Kidney (tissue), 14 donors: Measurements from ENCODE around the gene CSNK1G1. TPM values are rescaled to one million over a fixed set of nuclear protein-coding genes. Genes with fewer than 3 reads are reported as not detected.

Experiments used
- DNase-seq, 5 donors: peaks; one replicate each; pipeline ENCODE4 v3.0.0-alpha.2; 2013 to 2020
- FAIRE-seq: peaks from 2 replicates; lab custom pipeline; 2012; peaks lifted over from hg19 to GRCh38; lab: Jason Lieb, UNC
- H3K27ac ChIP-seq, 2 donors: one replicate each; pipeline ENCODE4 v1.7.0; 2013; ENCODE audit warnings: low read depth in 2 of 2, low read length in 2 of 2, inconsistent platforms in 1 of 2
- H3K27me3 ChIP-seq: one replicate; pipeline ENCODE4 v1.7.1; 2013; ENCODE audit warnings: low read length, inconsistent platforms; ENCODE audit not compliant: control insufficient read depth, insufficient read depth
- H3K36me3 ChIP-seq, 3 donors: one replicate each; pipeline versions ENCODE4 v1.7.0 to v1.7.1; 2013; ENCODE audit warnings: low read length in 3 of 3, control low read depth in 1 of 3, inconsistent platforms in 1 of 3; ENCODE audit not compliant: insufficient read depth in 3 of 3, control insufficient read depth in 2 of 3
- H3K4me1 ChIP-seq, 3 donors: one replicate each; pipeline versions ENCODE4 v1.7.0 to v1.7.1; 2013; ENCODE audit warnings: low read length in 3 of 3, inconsistent platforms in 1 of 3, low read depth in 1 of 3; ENCODE audit not compliant: control insufficient read depth in 2 of 3, insufficient read depth in 2 of 3
- H3K4me3 ChIP-seq, 3 donors: one replicate each; pipeline versions ENCODE4 v1.7.0 to v1.8.1; 2013; ENCODE audit warnings: low read length in 3 of 3, control low read depth in 1 of 3, inconsistent platforms in 1 of 3
- H3K9ac ChIP-seq, 3 donors: one replicate each; pipeline versions ENCODE4 v1.7.0 to v1.7.1; 2013; ENCODE audit warnings: low read length in 3 of 3, control low read depth in 1 of 3, inconsistent platforms in 1 of 3
- H3K9me3 ChIP-seq, 3 donors: one replicate each; pipeline versions ENCODE4 v1.7.0 to v1.7.1; 2013; ENCODE audit warnings: low read length in 3 of 3, control low read depth in 1 of 3, inconsistent platforms in 1 of 3; ENCODE audit not compliant: control insufficient read depth in 2 of 3, insufficient read depth in 1 of 3
- intact Hi-C: fragments of 100-400 bp; cut with DNase I; formaldehyde crosslinking; loops from one replicate; pipeline ENCODE4 v1.11.1; 2022
- polyA plus RNA-seq: library from polyadenylated mRNA; stranded (reverse); fragments of 350-450 nt; fragmentation: Illumina TruSeq; extraction: RNeasy Lipid Tissue Mini Kit (QIAGEN cat#74804); gene quantifications from one replicate; pipeline ENCODE4 v1.2.3, GENCODE V29; 2014; ENCODE audit warnings: low read depth, low replicate concordance; ENCODE audit not compliant: insufficient read depth
- total RNA-seq: library from RNA; stranded (reverse); fragmentation: NEBNext Ultra II Directional; extraction: Animal tissue kit (Norgen Biotek cat#: 25700); gene quantifications from one replicate; pipeline ENCODE4 v1.2.1, GENCODE V29; 2021
- TF ChIP-seq, protein P1 (sequence below): IDR thresholded peaks from 3 replicates; pipeline ENCODE4 v1.5.1; 2012; ENCODE audit warnings: mild to moderate bottlenecking, moderate library complexity, borderline replicate concordance; ENCODE audit not compliant: insufficient read depth; ENCODE audit errors: extremely low read depth
- donor health status: control.
- donor health status: control.
- donor health status: control.
- donor health status: control.
- donor health status: control.
- donor health status: DM: yes; HTN: yes; CAD: no.
- donor health status: Normal renal cell carcinoma (clear cell type).

Gene CSNK1G1
- total and polyA plus RNA-seq, 2 donors from 2014 or later = 5.0 to 25.8 TPM

GRCh38 chr15:64152507-64153387, 203.2 kb downstream of the CSNK1G1 start:
- H3K9ac ChIP-seq = no peak overlapping the region

GRCh38 chr15:64151727-64152506, 204.1 kb downstream of the CSNK1G1 start, which contains the start of gene SNX22:
TSS of gene SNX22 (plus strand) at chr15:64151731. CDS start at chr15:64151776, 45 bp downstream.
- H3K27ac ChIP-seq = no peak within 1 kb of the TSS
- no peak within 1 kb of the TSS for H3K9ac ChIP-seq
- H3K4me3 ChIP-seq = peak within 1 kb of the TSS; percentile 33 to 39 (median 38)
- H3K9me3 ChIP-seq = no peaks in the 10 kb centered on the region
- H3K36me3 ChIP-seq = peaks cover 0 to 16% (median 15%) of the 10 kb centered on the region in 3 donors
- FAIRE-seq (no peak), DNase-seq (peak; percentile 25 to 83 (median 46))
- peaks cover 0 to 17% (median 4%) of the 10 kb centered on the region in 3 donors for H3K4me1 ChIP-seq
- H3K27me3 ChIP-seq = peaks cover 2% of the 10 kb centered on the region
- TF ChIP-seq, protein P1, sequence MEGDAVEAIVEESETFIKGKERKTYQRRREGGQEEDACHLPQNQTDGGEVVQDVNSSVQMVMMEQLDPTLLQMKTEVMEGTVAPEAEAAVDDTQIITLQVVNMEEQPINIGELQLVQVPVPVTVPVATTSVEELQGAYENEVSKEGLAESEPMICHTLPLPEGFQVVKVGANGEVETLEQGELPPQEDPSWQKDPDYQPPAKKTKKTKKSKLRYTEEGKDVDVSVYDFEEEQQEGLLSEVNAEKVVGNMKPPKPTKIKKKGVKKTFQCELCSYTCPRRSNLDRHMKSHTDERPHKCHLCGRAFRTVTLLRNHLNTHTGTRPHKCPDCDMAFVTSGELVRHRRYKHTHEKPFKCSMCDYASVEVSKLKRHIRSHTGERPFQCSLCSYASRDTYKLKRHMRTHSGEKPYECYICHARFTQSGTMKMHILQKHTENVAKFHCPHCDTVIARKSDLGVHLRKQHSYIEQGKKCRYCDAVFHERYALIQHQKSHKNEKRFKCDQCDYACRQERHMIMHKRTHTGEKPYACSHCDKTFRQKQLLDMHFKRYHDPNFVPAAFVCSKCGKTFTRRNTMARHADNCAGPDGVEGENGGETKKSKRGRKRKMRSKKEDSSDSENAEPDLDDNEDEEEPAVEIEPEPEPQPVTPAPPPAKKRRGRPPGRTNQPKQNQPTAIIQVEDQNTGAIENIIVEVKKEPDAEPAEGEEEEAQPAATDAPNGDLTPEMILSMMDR = no peak
- intact Hi-C loops = no loop called here

More at GRCh38 chr15:64152507-64153387, 203.2 kb downstream of the CSNK1G1 start:
- H3K9me3 ChIP-seq = no peaks in the 10 kb centered on the region
- intact Hi-C loops = no loop called here
- H3K4me1 ChIP-seq = peaks cover 0 to 17% (median 4%) of the 10 kb centered on the region in 3 donors
- FAIRE-seq = no peak
- peak in 4 of 5 donors; percentile 7 to 81 (median 56) for DNase-seq
- H3K27ac ChIP-seq = no peak overlapping the region
- peaks cover 2% of the 10 kb centered on the region for H3K27me3 ChIP-seq
- peak overlapping the region in 1 of 3 donors; percentile 38 for H3K4me3 ChIP-seq
- TF ChIP-seq, protein P1 = no peak
- H3K36me3 ChIP-seq = peaks cover 0 to 24% (median 23%) of the 10 kb centered on the region in 3 donors

DNA sequence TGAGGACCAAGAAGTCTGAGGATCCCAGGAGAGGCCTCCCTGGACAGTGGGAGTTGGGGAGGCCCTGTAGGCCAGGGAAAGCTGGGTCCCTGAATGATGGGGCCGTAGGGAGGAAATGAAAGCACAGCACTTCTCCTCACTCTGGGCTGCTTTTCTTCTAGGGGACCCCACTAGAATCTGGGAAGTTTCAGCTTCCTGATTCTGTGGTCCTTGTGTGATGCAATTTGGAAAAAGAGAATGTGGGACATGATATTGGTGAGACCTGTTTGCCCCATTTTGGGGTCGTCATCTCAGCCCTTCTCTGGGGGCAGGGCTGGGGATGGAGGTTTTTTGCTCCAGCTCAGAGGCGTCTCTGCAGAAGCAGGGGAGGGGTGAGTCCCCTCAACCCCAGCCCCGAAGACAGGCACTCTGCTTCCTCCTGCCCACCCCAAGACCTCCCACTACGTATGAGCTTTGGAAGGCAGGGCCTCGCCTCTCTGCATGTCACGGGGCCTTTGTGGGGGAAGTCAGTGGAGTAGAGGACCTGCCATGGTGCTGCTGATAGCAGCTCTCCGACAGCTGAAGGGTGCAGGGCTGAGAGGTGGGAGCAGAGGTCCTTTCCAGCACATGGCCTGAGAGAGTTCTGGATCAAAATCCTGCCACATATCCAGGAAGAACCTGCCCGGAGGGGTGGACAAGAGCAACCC, 205.9 kb downstream of the CSNK1G1 start:
- Histone ChIP-seq H3K9ac (no peak overlapping the region), H3K27ac (no peak overlapping the region), H3K9me3 (no peaks in the 10 kb centered on the region), H3K27me3 (peaks cover 2% of the 10 kb centered on the region), H3K36me3 (peaks cover 0 to 5% (median 0%) of the 10 kb centered on the region in 3 donors), H3K4me3 (no peak overlapping the region), H3K4me1 (peaks cover 0 to 17% (median 4%) of the 10 kb centered on the region in 3 donors)
- intact Hi-C loops = no loop called here
- DNase-seq (no peak), FAIRE-seq (no peak)
- TF ChIP-seq, protein P1 = no peak
